GM19463 (cell line): ENCODE results near the gene FA2H.
"Not testable (repeated sequence)": the region's sequence is repeated elsewhere in the genome, so short reads cannot be mapped to it uniquely, and the experiment has no call there.

ENCODE experiments used
- ATAC-seq: cut with Tn5 transposase; IDR thresholded peaks from one replicate; pipeline ENCODE4 v1.9.1; 2021; ENCODE audit warnings: mild to moderate bottlenecking, moderate library complexity; ENCODE audit not compliant: unreplicated experiment

Gene FA2H

GRCh38 chr16:74725651-74726455 is 48.8 kb downstream of the FA2H start:
- ATAC-seq, result no peak

- ATAC-seq, result no peak
These were observed 49.6 kb downstream of the FA2H start for GRCh38 chr16:74724820-74725549.

- ATAC-seq, result no peak
These were observed 51.4 kb downstream of the FA2H start for GRCh38 chr16:74723256-74723655.

- ATAC-seq, result not testable (repeated sequence)
These were observed 52.5 kb downstream of the FA2H start for GRCh38 chr16:74722156-74722555.

GRCh38 chr16:74721716-74722115 is 52.9 kb downstream of the FA2H start:
- no peak for ATAC-seq

GRCh38 chr16:74720579-74720978 is 54.0 kb downstream of the FA2H start:
- ATAC-seq, result no peak

GRCh38 chr16:74718741-74719610 is 55.6 kb downstream of the FA2H start:
- no peak for ATAC-seq

GRCh38 chr16:74718140-74718539 is 56.5 kb downstream of the FA2H start:
- no peak for ATAC-seq

- ATAC-seq, result no peak
These were observed 57.3 kb downstream of the FA2H start for GRCh38 chr16:74717367-74717766.

GRCh38 chr16:74716355-74716754 is 58.3 kb downstream of the FA2H start:
- ATAC-seq, result no peak

- ATAC-seq, result no peak
These were observed 60.7 kb downstream of the FA2H start for GRCh38 chr16:74713876-74714275.

GRCh38 chr16:74713325-74713724 is 61.3 kb downstream of the FA2H start:
- ATAC-seq, result no peak

GRCh38 chr16:74711938-74712337 is 62.7 kb downstream of the FA2H start:
- no peak for ATAC-seq

- ATAC-seq, result no peak
These were observed 64.2 kb downstream of the FA2H start for GRCh38 chr16:74710401-74710800.

GRCh38 chr16:74709441-74709877 is 65.2 kb downstream of the FA2H start:
- peak; percentile 78 for ATAC-seq

GRCh38 chr16:74700438-74701225 is 74.0 kb downstream of the FA2H start, which contains the start of gene MLKL:
MLKL (minus strand) TSS chr16:74700862; CDS start chr16:74695757, 5,105 bp downstream.
- ATAC-seq, result peak; percentile 41

- peak; percentile 11 for ATAC-seq
These were observed 74.5 kb downstream of the FA2H start for GRCh38 chr16:74700116-74700437.

- no peak for ATAC-seq
These were observed 75.0 kb downstream of the FA2H start for GRCh38 chr16:74699666-74700065.

GRCh38 chr16:74698222-74698621 is 76.4 kb downstream of the FA2H start:
- no peak for ATAC-seq
